IMR-90 (cell line): Measurements from ENCODE around the gene TRAFD1. TPM values are rescaled to one million over a fixed set of nuclear protein-coding genes. Genes with fewer than 3 reads are reported as not detected.

Experiments
- ATAC-seq: fragments of 200-7000 bp; cut with Tn5 transposase; 2 replicates; pipeline ENCODE4 v1.9.1; 2020; ENCODE audit warnings: low read depth, mild to moderate bottlenecking, moderate library complexity
- BruUV-seq: library from RNA; stranded (reverse); fragments of 400-500 nt; replicated peaks from 2 replicates; lab custom pipeline; 2021; lab: Mats Ljungman, UMichigan
- CTCF ChIA-PET: fragments of 300-600 bp; formaldehyde crosslinking; extraction: SDS; loops from one replicate; lab custom pipeline; 2021; ENCODE audit warnings: antibody characterized with exemption; lab: Yijun Ruan, JAX
- POLR2A ChIA-PET: fragments of 300-600 bp; sonication (Branson Sonifier 250); formaldehyde crosslinking; loops from one replicate; lab custom pipeline; 2022; ENCODE audit warnings: antibody characterized with exemption; ENCODE audit not compliant: unreplicated experiment; lab: Charles Lee
- DNase-seq: peaks from one replicate; pipeline ENCODE4 v3.0.0; 2013
- H2AFZ ChIP-seq: replicated peaks from 2 replicates; pipeline ENCODE3; 2013; ENCODE audit warnings: low read length, mild to moderate bottlenecking; ENCODE audit not compliant: poor library complexity
- H2AK5ac ChIP-seq: 2 replicates; pipeline ENCODE4 v1.6.1; 2013; ENCODE audit warnings: low read depth, low read length, inconsistent platforms
- H2AK9ac ChIP-seq: replicated peaks from 2 replicates; pipeline ENCODE3; 2013; ENCODE audit warnings: mild to moderate bottlenecking, low read depth, low read length, moderate library complexity; ENCODE audit not compliant: poor library complexity
- H2BK120ac ChIP-seq: 2 replicates; pipeline ENCODE4 v1.6.1; 2013; ENCODE audit warnings: low read depth, low read length, inconsistent platforms
- H2BK15ac ChIP-seq: 3 replicates; pipeline ENCODE4 v1.6.1; 2013; ENCODE audit warnings: low read depth, low read length, inconsistent platforms
- H2BK20ac ChIP-seq: 2 replicates; pipeline ENCODE4 v1.6.1; 2013; ENCODE audit warnings: low read depth, mild to moderate bottlenecking, inconsistent platforms, low read length, moderate library complexity
- H2BK5ac ChIP-seq: 2 replicates; pipeline ENCODE4 v1.6.1; 2013; ENCODE audit warnings: mild to moderate bottlenecking, low read depth, low read length, inconsistent platforms; ENCODE audit not compliant: poor library complexity, severe bottlenecking
- H3K14ac ChIP-seq: replicated peaks from 2 replicates; pipeline ENCODE4 v1.6.1; 2013; ENCODE audit warnings: low read depth, low read length, inconsistent platforms
- H3K18ac ChIP-seq: 2 replicates; pipeline ENCODE4 v1.6.1; 2013; ENCODE audit warnings: low read depth, low read length, control low read depth
- H3K23ac ChIP-seq: 2 replicates; pipeline ENCODE4 v1.6.1; 2013; ENCODE audit warnings: low read depth, low read length, inconsistent platforms
- H3K27ac ChIP-seq: 2 replicates; pipeline ENCODE4 v1.5.1; 2013; ENCODE audit warnings: mild to moderate bottlenecking, control low read depth, low read length; ENCODE audit not compliant: insufficient read depth
- H3K27me3 ChIP-seq: 2 replicates; pipeline ENCODE4 v1.6.1; 2013; ENCODE audit warnings: low read length; ENCODE audit not compliant: control insufficient read depth, insufficient read depth
- H3K36me3 ChIP-seq: 2 replicates; pipeline ENCODE4 v1.6.1; 2013; ENCODE audit warnings: low read length, mixed read lengths; ENCODE audit not compliant: control insufficient read depth, insufficient read depth
- H3K4ac ChIP-seq: 2 replicates; pipeline ENCODE4 v1.6.1; 2013; ENCODE audit warnings: low read depth, low read length, inconsistent platforms
- H3K4me1 ChIP-seq: 2 replicates; pipeline ENCODE4 v1.6.1; 2013; ENCODE audit warnings: low read length, mixed read lengths; ENCODE audit not compliant: control insufficient read depth, insufficient read depth
- H3K4me2 ChIP-seq: 2 replicates; pipeline ENCODE4 v1.6.1; 2013; ENCODE audit warnings: low read depth, mild to moderate bottlenecking, control low read depth, low read length, moderate library complexity
- H3K4me3 ChIP-seq: 2 replicates; pipeline ENCODE4 v1.5.1; 2013; ENCODE audit warnings: low read depth, mild to moderate bottlenecking, control low read depth, low read length, moderate library complexity; ENCODE audit not compliant: insufficient read depth
- H3K56ac ChIP-seq: 2 replicates; pipeline ENCODE4 v1.6.1; 2013; ENCODE audit warnings: low read length, inconsistent platforms; ENCODE audit not compliant: insufficient read depth; ENCODE audit errors: extremely low read depth
- H3K79me1 ChIP-seq, 2 experiments: 2 replicates each; pipeline ENCODE4 v1.6.1; 2013; ENCODE audit warnings: low read length in 2 of 2, inconsistent platforms in 1 of 2, low read depth in 1 of 2
- H3K9ac ChIP-seq: 2 replicates; pipeline ENCODE4 v1.6.1; 2013; ENCODE audit warnings: low read depth, low read length, control low read depth
- H3K9me1 ChIP-seq: 2 replicates; pipeline ENCODE4 v1.6.1; 2013; ENCODE audit warnings: low read length, inconsistent platforms; ENCODE audit not compliant: insufficient read depth
- H3K9me3 ChIP-seq: 2 replicates; pipeline ENCODE4 v1.6.1; 2013; ENCODE audit warnings: low read length; ENCODE audit not compliant: control insufficient read depth, insufficient read depth
- H4K20me1 ChIP-seq: 2 replicates; pipeline ENCODE4 v1.6.1; 2013; ENCODE audit warnings: low read length, inconsistent platforms; ENCODE audit not compliant: insufficient read depth
- H4K5ac ChIP-seq: 2 replicates; pipeline ENCODE4 v1.6.1; 2013; ENCODE audit warnings: mild to moderate bottlenecking, low read depth, low read length, control low read depth
- H4K8ac ChIP-seq, 2 experiments: 2 replicates each; pipeline ENCODE4 v1.6.1; 2013; ENCODE audit warnings: low read depth in 2 of 2, low read length in 2 of 2, control low read depth in 1 of 2, inconsistent platforms in 1 of 2
- H4K91ac ChIP-seq: 2 replicates; pipeline ENCODE4 v1.6.1; 2013; ENCODE audit warnings: low read depth, low read length, inconsistent platforms; ENCODE audit not compliant: insufficient read depth
- CHD1 ChIP-seq: IDR thresholded peaks from 2 replicates; pipeline ENCODE4 v1.6.1; 2012; ENCODE audit warnings: low read depth, low read length, improper control_type of control experiment
- MAZ ChIP-seq: IDR thresholded peaks from 2 replicates; pipeline ENCODE4 v1.6.1; 2012; ENCODE audit warnings: low read depth, mild to moderate bottlenecking, low read length, improper control_type of control experiment, moderate library complexity, borderline replicate concordance
- MXI1 ChIP-seq: IDR thresholded peaks from 2 replicates; pipeline ENCODE4 v1.6.1; 2012; ENCODE audit warnings: low read depth, mild to moderate bottlenecking, low read length, moderate library complexity, borderline replicate concordance
- NFE2L2 ChIP-seq: fragments of 150-350 bp; IDR thresholded peaks from 2 replicates; pipeline ENCODE4 v1.6.1; 2016; ENCODE audit warnings: low read depth, mild to moderate bottlenecking, low read length
- POLR2A ChIP-seq: IDR thresholded peaks from 2 replicates; pipeline ENCODE4 v1.6.1; 2012; ENCODE audit warnings: mild to moderate bottlenecking, low read depth, low read length
- RAD21 ChIP-seq: IDR thresholded peaks from 2 replicates; pipeline ENCODE4 v1.6.1; 2012; ENCODE audit warnings: low read length, improper control_type of control experiment
- RCOR1 ChIP-seq: IDR thresholded peaks from 2 replicates; pipeline ENCODE4 v1.6.1; 2012; ENCODE audit warnings: mild to moderate bottlenecking, low read length, improper control_type of control experiment; ENCODE audit not compliant: insufficient replicate concordance
- RFX5 ChIP-seq: IDR thresholded peaks from 2 replicates; pipeline ENCODE4 v1.8.0; 2012; ENCODE audit warnings: low read depth, mild to moderate bottlenecking, low read length, moderate library complexity
- WGBS, 2 experiments: methylation state at CpG; one replicate each; pipeline versions ENCODE4 v1.1.5 to v1.1.7; 2013; ENCODE audit warnings: missing lambda C conversion rate in 2 of 2; ENCODE audit not compliant: insufficient read length in 1 of 2; ENCODE audit errors: extremely low coverage in 2 of 2; 5-methylcytosine and 5-hydroxymethylcytosine counted together
- dilution Hi-C: fragments of 300-500 bp; cut with HindIII; formaldehyde crosslinking; loops from one replicate; pipeline ENCODE4 v1.14.3; 2018; ENCODE audit warnings: low sequenced_read_pairs; ENCODE audit not compliant: unreplicated experiment
- in situ Hi-C: fragments of 300-500 bp; cut with MboI; formaldehyde crosslinking; loops from 3 replicates; pipeline ENCODE4 v1.14.3; 2019; ENCODE audit warnings: low sequenced_read_pairs, inconsistent platforms, mixed read lengths
- intact Hi-C: fragments of 100-400 bp; cut with micrococcal nuclease; formaldehyde crosslinking; loops from 2 replicates; pipeline ENCODE4 v1.10.0; 2022
- polyA plus RNA-seq, 3 experiments: library from polyadenylated mRNA; depleted of rRNA; stranded (reverse); fragments of >200 nt; gene quantifications; 2 replicates each; pipeline ENCODE4 v1.2.3, GENCODE V29; 2012; ENCODE audit warnings: low replicate concordance in 1 of 3
- total RNA-seq: library from RNA; depleted of rRNA; stranded (reverse); fragments of >200 nt; gene quantifications from 2 replicates; pipeline ENCODE4 v1.2.3, GENCODE V29; 2012
- TF ChIP-seq, protein P1 (sequence below): conservative IDR thresholded peaks from 2 replicates; pipeline ENCODE4 v1.5.1; 2012; ENCODE audit warnings: mild to moderate bottlenecking, low read depth, low read length, improper control_type of control experiment

TRAFD1 gene
- total and polyA plus RNA-seq, 2 of the 4 experiments (the other 2 are of a cell fraction): 41.3 to 70.4 TPM

DNA sequence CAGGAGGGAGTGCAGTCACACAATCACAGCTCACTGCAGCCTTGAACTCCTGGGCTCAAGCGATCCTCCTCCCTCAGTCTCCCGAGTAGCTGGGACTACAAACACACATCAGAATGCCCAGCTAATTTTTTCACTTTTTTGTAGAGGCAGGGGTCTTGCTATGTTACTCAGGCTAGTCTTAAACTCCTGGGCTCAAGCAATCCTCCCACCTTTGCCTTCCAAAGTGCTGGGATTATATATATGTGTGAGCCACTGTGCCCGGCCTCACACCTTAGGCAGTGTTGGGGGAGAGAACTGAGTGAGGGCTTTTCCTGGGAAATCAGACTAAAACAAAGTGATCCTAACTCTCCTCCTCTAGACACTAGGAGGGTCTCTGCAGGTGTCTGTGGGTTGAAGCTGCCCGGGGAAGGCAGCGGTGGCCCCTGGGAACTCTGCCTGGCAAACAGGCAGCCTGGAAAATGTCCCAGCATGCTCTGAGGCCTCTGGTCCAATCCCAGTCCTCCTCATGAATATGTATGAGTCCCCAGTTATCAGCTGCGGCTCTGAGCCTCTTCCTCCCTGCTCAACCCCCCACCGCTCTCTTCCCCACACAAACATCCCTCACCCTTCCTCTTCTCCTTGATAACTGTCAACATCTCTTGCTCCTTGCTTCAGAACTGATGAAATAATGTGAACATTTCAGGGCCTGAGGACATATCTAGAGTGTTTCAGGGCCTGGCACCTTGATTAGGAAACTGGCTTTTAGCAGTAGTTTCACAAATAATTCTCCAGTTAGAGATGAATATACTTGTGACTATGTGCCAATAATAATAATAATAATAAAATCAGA lies 8.9 kb upstream of the TRAFD1 start:
- DNase-seq (peak; percentile 61), ATAC-seq (peak; percentile 92)
- no peak overlapping the region for H2AK9ac ChIP-seq
- TF ChIP-seq MAZ (peak; percentile 21; the same call in 1 of the 2 replicates), MXI1 (no peak), RFX5 (no peak), POLR2A (no peak), NFE2L2 (no peak), RCOR1 (no peak), CHD1 (no peak), RAD21 (no peak)
- TF ChIP-seq, protein P1, sequence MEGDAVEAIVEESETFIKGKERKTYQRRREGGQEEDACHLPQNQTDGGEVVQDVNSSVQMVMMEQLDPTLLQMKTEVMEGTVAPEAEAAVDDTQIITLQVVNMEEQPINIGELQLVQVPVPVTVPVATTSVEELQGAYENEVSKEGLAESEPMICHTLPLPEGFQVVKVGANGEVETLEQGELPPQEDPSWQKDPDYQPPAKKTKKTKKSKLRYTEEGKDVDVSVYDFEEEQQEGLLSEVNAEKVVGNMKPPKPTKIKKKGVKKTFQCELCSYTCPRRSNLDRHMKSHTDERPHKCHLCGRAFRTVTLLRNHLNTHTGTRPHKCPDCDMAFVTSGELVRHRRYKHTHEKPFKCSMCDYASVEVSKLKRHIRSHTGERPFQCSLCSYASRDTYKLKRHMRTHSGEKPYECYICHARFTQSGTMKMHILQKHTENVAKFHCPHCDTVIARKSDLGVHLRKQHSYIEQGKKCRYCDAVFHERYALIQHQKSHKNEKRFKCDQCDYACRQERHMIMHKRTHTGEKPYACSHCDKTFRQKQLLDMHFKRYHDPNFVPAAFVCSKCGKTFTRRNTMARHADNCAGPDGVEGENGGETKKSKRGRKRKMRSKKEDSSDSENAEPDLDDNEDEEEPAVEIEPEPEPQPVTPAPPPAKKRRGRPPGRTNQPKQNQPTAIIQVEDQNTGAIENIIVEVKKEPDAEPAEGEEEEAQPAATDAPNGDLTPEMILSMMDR: no peak
- intact Hi-C loops: no loop called here
- no peaks in the 10 kb centered on the region for H3K36me3 ChIP-seq
- peak overlapping the region; percentile 49; the same call in 1 of the 2 replicates for H3K4me2 ChIP-seq
- peak overlapping the region; percentile 75; the same call in 1 of the 2 replicates for H3K4ac ChIP-seq
- CTCF ChIA-PET: no interaction called here
- no peaks in the 10 kb centered on the region for H3K27me3 ChIP-seq
- BruUV-seq: no TSS peak
- H3K27ac ChIP-seq: peak overlapping the region; percentile 84; the same call in 1 of the 2 replicates
- peak overlapping the region; percentile 81; the same call in 1 of the 2 replicates for H2BK20ac ChIP-seq
- WGBS, 2 experiments: 100% methylated on average over 1 of the region's 7 CpGs; no CpG with 5 or more reads in 1 of the 2 experiments
- H3K9me3 ChIP-seq: no peaks in the 10 kb centered on the region
- peak overlapping the region; percentile 83; the same call in 2 of the 3 replicates for H2BK15ac ChIP-seq
- POLR2A ChIA-PET: interaction anchor here (1.2 kb wide), 1 partner anchor 9 kb away, joined by 3 read pairs; no protein-coding TSS in a partner anchor
- H3K4me3 ChIP-seq: no peak overlapping the region
- H3K79me1 ChIP-seq: peaks cover 0 to 4% of the 10 kb centered on the region in 2 experiments; a peak in 1 of 4 replicates
- peak overlapping the region; percentile 86 for H4K5ac ChIP-seq
- peak overlapping the region; percentile 84 for H3K18ac ChIP-seq
- H3K14ac ChIP-seq: peak overlapping the region; percentile 82
- H2AFZ ChIP-seq: peak overlapping the region; percentile 86
- dilution Hi-C loops: no loop called here
- H4K91ac ChIP-seq: peak overlapping the region; percentile 59
- H3K23ac ChIP-seq: 0 out of 2 replicates have a peak overlapping the region, but pooled peaks have one; percentile 30
- no peak overlapping the region for H3K9ac ChIP-seq
- H3K56ac ChIP-seq: 0 out of 2 replicates have a peak overlapping the region, but pooled peaks have one; percentile 32
- H4K8ac ChIP-seq: peak overlapping the region; percentile 61 to 94
- peaks cover 7% of the 10 kb centered on the region for H3K9me1 ChIP-seq
- in situ Hi-C loops: no loop called here
- peak overlapping the region; percentile 80 for H2BK5ac ChIP-seq
- peaks cover 15% of the 10 kb centered on the region for H3K4me1 ChIP-seq
- H2BK120ac ChIP-seq: peak overlapping the region; percentile 84
- peak overlapping the region; percentile 66 for H2AK5ac ChIP-seq
- no peaks in the 10 kb centered on the region for H4K20me1 ChIP-seq
